Large intestine (tissue), 3 donors: Measurements from ENCODE around the gene CREB3L2. TPM values are rescaled to one million over a fixed set of nuclear protein-coding genes. Genes with fewer than 3 reads are reported as not detected.

Source experiments
- DNase-seq, 2 donors: peaks; one replicate each; pipeline versions ENCODE4 v3.0.0 to v3.0.0-alpha.2; 2013
- H3K27ac ChIP-seq: one replicate; pipeline ENCODE4 v1.5.1; 2013; ENCODE audit warnings: low read length
- H3K27me3 ChIP-seq: 2 replicates; pipeline ENCODE4 v1.6.1; 2013; ENCODE audit warnings: low read length; ENCODE audit not compliant: control insufficient read depth, insufficient read depth
- H3K36me3 ChIP-seq: 2 replicates; pipeline ENCODE4 v1.6.1; 2013; ENCODE audit warnings: low read length; ENCODE audit not compliant: control insufficient read depth, insufficient read depth
- H3K4me1 ChIP-seq: one replicate; pipeline ENCODE4 v1.6.1; 2013; ENCODE audit warnings: low read length; ENCODE audit not compliant: control insufficient read depth, insufficient read depth
- H3K4me3 ChIP-seq: one replicate; pipeline ENCODE4 v1.5.1; 2013; ENCODE audit warnings: low read length
- H3K9me3 ChIP-seq: one replicate; pipeline ENCODE4 v1.6.1; 2013; ENCODE audit warnings: mild to moderate bottlenecking, low read depth, low read length, moderate library complexity; ENCODE audit not compliant: control insufficient read depth
- WGBS: methylation state at CpG from one replicate; pipeline ENCODE4 v1.1.5; 2013; ENCODE audit warnings: low lambda C conversion rate; ENCODE audit not compliant: insufficient coverage; 5-methylcytosine and 5-hydroxymethylcytosine counted together
- polyA plus RNA-seq: library from polyadenylated mRNA; unstranded; fragments of 120-200 nt; gene quantifications from one replicate; pipeline ENCODE4 v1.2.1, GENCODE V29; 2013

Gene CREB3L2
- polyA plus RNA-seq, 1 donor = 49.3 TPM

GRCh38 chr7:137964824-137965545 lies 36.9 kb downstream of the CREB3L2 start:
- Histone ChIP-seq H3K27ac (no peak overlapping the region), H3K36me3 (peaks cover 11% of the 10 kb centered on the region), H3K9me3 (no peaks in the 10 kb centered on the region), H3K27me3 (no peaks in the 10 kb centered on the region), H3K4me1 (peaks cover 13% of the 10 kb centered on the region), H3K4me3 (no peak overlapping the region)
- no peak for DNase-seq
- WGBS = 97% methylated on average over 6 of the region's 14 CpGs

GRCh38 chr7:137962875-137963507 lies 38.9 kb downstream of the CREB3L2 start:
- Histone ChIP-seq H3K27ac (no peak overlapping the region), H3K4me1 (peaks cover 13% of the 10 kb centered on the region), H3K36me3 (peaks cover 22% of the 10 kb centered on the region), H3K27me3 (no peaks in the 10 kb centered on the region), H3K4me3 (no peak overlapping the region), H3K9me3 (no peaks in the 10 kb centered on the region)
- no peak for DNase-seq
- 71% methylated on average over 3 of the region's 7 CpGs for WGBS

- DNase-seq = no peak
- Histone ChIP-seq H3K4me3 (no peak overlapping the region), H3K36me3 (peaks cover 26% of the 10 kb centered on the region), H3K27ac (no peak overlapping the region), H3K4me1 (peaks cover 10% of the 10 kb centered on the region), H3K9me3 (no peaks in the 10 kb centered on the region), H3K27me3 (no peaks in the 10 kb centered on the region)
- WGBS = no CpG with 5 or more reads among the region's 5 CpGs
Measured at GRCh38 chr7:137962491-137962874, 39.4 kb downstream of the CREB3L2 start.

GRCh38 chr7:137961200-137962177 lies 40.4 kb downstream of the CREB3L2 start:
- WGBS = 100% methylated on average over 3 of the region's 11 CpGs
- H3K4me1 ChIP-seq = peaks cover under 1% of the 10 kb centered on the region
- DNase-seq = no peak
- H3K9me3 ChIP-seq = no peaks in the 10 kb centered on the region
- no peak overlapping the region for H3K27ac ChIP-seq
- no peaks in the 10 kb centered on the region for H3K27me3 ChIP-seq
- H3K36me3 ChIP-seq = peaks cover 26% of the 10 kb centered on the region
- no peak overlapping the region for H3K4me3 ChIP-seq

- Histone ChIP-seq H3K4me3 (no peak overlapping the region), H3K36me3 (peaks cover 26% of the 10 kb centered on the region), H3K27me3 (no peaks in the 10 kb centered on the region), H3K9me3 (no peaks in the 10 kb centered on the region), H3K27ac (no peak overlapping the region), H3K4me1 (no peaks in the 10 kb centered on the region)
- no CpG with 5 or more reads among the region's 1 CpG for WGBS
- no peak for DNase-seq
Measured at GRCh38 chr7:137960020-137960419, 41.9 kb downstream of the CREB3L2 start.

- no peaks in the 10 kb centered on the region for H3K9me3 ChIP-seq
- no peak for DNase-seq
- H3K27ac ChIP-seq = no peak overlapping the region
- no peak overlapping the region for H3K4me3 ChIP-seq
- no peaks in the 10 kb centered on the region for H3K27me3 ChIP-seq
- peaks cover 8% of the 10 kb centered on the region for H3K4me1 ChIP-seq
- H3K36me3 ChIP-seq = peaks cover 26% of the 10 kb centered on the region
- no CpG with 5 or more reads among the region's 4 CpGs for WGBS
Measured at GRCh38 chr7:137958470-137959431, 43.1 kb downstream of the CREB3L2 start.

- H3K36me3 ChIP-seq = peaks cover 26% of the 10 kb centered on the region
- WGBS = no CpG with 5 or more reads among the region's 3 CpGs
- DNase-seq = no peak
- H3K4me1 ChIP-seq = peaks cover 17% of the 10 kb centered on the region
- H3K27me3 ChIP-seq = no peaks in the 10 kb centered on the region
- H3K9me3 ChIP-seq = no peaks in the 10 kb centered on the region
- no peak overlapping the region for H3K27ac ChIP-seq
- no peak overlapping the region for H3K4me3 ChIP-seq
Measured at GRCh38 chr7:137957887-137958286, 44.0 kb downstream of the CREB3L2 start.

GRCh38 chr7:137956591-137956990 lies 45.3 kb downstream of the CREB3L2 start:
- H3K27ac ChIP-seq = no peak overlapping the region
- no peak overlapping the region for H3K4me3 ChIP-seq
- peaks cover 15% of the 10 kb centered on the region for H3K36me3 ChIP-seq
- WGBS = 100% methylated on average over 1 of the region's 5 CpGs
- H3K27me3 ChIP-seq = no peaks in the 10 kb centered on the region
- no peak for DNase-seq
- H3K9me3 ChIP-seq = no peaks in the 10 kb centered on the region
- H3K4me1 ChIP-seq = peaks cover 28% of the 10 kb centered on the region

GRCh38 chr7:137956183-137956582 lies 45.7 kb downstream of the CREB3L2 start:
- H3K36me3 ChIP-seq = peaks cover 15% of the 10 kb centered on the region
- H3K4me3 ChIP-seq = no peak overlapping the region
- no peaks in the 10 kb centered on the region for H3K27me3 ChIP-seq
- WGBS = 90% methylated on average over 2 of the region's 5 CpGs
- no peak overlapping the region for H3K27ac ChIP-seq
- no peak for DNase-seq
- peaks cover 32% of the 10 kb centered on the region for H3K4me1 ChIP-seq
- H3K9me3 ChIP-seq = no peaks in the 10 kb centered on the region
